Measurements from ENCODE around the gene FAM50B. TPM values are rescaled to one million over a fixed set of nuclear protein-coding genes. Genes with fewer than 3 reads are reported as not detected.

The FAM50B gene
- total and polyA plus RNA-seq, 10 of the 15 experiments (the other 5 are each of a cell fraction or from before 2014, with no cell fraction given): 0.58 to 10.2 (median 5.9) TPM

- 90% methylated on average over 9 of the region's 9 CpGs for WGBS (ENCODE audit: insufficient coverage, insufficient replicate concordance, low lambda C conversion rate, missing lambda C conversion rate)
- H3K9me3 ChIP-seq (replicated peaks; ENCODE audit: control insufficient read depth, insufficient read depth, low read length): no peaks in the 10 kb centered on the region; the same call in 2 of the 3 replicates
- no peak overlapping the region for H3K27ac ChIP-seq (ENCODE audit: control insufficient read depth, insufficient read depth)
- TF ChIP-seq RB1 (IDR thresholded peaks at IDR 0.05; ENCODE audit: borderline replicate concordance) (no peak), GABPA (IDR thresholded peaks at IDR 0.05; ENCODE audit: low read depth) (no peak), E4F1 (IDR thresholded peaks at IDR 0.05; ENCODE audit: borderline replicate concordance, partially characterized antibody) (no peak), ZZZ3 (IDR thresholded peaks at IDR 0.05; ENCODE audit: control insufficient read depth, insufficient read length, low read depth) (no peak), SREBF1 (IDR thresholded peaks at IDR 0.05; ENCODE audit: low read length) (no peak), KDM1A (IDR thresholded peaks at IDR 0.05; ENCODE audit: borderline replicate concordance) (no peak), SREBF2 (IDR thresholded peaks at IDR 0.05; ENCODE audit: low read length) (no peak), NKRF (conservative IDR thresholded peaks at IDR 0.05) (no peak), SUPT20H (IDR thresholded peaks at IDR 0.05; ENCODE audit: borderline replicate concordance, control insufficient read depth, low read depth, low read length) (no peak)
- TF ChIP-seq, protein P1, sequence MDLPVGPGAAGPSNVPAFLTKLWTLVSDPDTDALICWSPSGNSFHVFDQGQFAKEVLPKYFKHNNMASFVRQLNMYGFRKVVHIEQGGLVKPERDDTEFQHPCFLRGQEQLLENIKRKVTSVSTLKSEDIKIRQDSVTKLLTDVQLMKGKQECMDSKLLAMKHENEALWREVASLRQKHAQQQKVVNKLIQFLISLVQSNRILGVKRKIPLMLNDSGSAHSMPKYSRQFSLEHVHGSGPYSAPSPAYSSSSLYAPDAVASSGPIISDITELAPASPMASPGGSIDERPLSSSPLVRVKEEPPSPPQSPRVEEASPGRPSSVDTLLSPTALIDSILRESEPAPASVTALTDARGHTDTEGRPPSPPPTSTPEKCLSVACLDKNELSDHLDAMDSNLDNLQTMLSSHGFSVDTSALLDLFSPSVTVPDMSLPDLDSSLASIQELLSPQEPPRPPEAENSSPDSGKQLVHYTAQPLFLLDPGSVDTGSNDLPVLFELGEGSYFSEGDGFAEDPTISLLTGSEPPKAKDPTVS (IDR thresholded peaks at IDR 0.05; ENCODE audit: low read depth, low read length): no peak
- TF ChIP-seq, protein P2, sequence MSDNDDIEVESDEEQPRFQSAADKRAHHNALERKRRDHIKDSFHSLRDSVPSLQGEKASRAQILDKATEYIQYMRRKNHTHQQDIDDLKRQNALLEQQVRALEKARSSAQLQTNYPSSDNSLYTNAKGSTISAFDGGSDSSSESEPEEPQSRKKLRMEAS (IDR thresholded peaks at IDR 0.05; ENCODE audit: low read depth, low read length): no peak
- ChIA-PET CTCF (interaction anchor here (0.6 to 2.3 kb wide), 12 partner anchors 14 to 740 kb away, joined by 3 to 7 read pairs (median 3); a partner anchor contains a TSS), POLR2A (no interaction called here), RAD21 (ENCODE audit: unreplicated experiment) (interaction anchor here (1.1 to 1.3 kb wide), 2 partner anchors 47 to 130 kb away, joined by 3 to 6 read pairs; no protein-coding TSS in a partner anchor), SMC1A (ENCODE audit: uncharacterized antibody, unreplicated experiment) (interaction anchor here (1.0 to 1.2 kb wide), 2 partner anchors 130 to 175 kb away, joined by 3 read pairs; no protein-coding TSS in a partner anchor)
- FAIRE-seq: no peak
- peaks cover 15% of the 10 kb centered on the region for H3K4me1 ChIP-seq (ENCODE audit: control insufficient read depth, insufficient read depth, low read length)
- no peaks in the 10 kb centered on the region for H3K36me3 ChIP-seq (ENCODE audit: control insufficient read depth in 2 of 2, insufficient read depth in 2 of 2, low read length in 1 of 2)
- H3K79me2 ChIP-seq (ENCODE audit: control insufficient read depth, insufficient read depth, low read length): peaks cover 4% of the 10 kb centered on the region
- no TSS peak for BruUV-seq (replicated peaks)
- H3K27me3 ChIP-seq (replicated peaks in 1 of 2; ENCODE audit: control insufficient read depth in 2 of 2, insufficient read depth in 2 of 2, low read length in 1 of 2): no peaks in the 10 kb centered on the region
- peak overlapping the region; percentile 71; the same call in 1 of the 2 replicates for H3K4me2 ChIP-seq (ENCODE audit: control insufficient read depth, insufficient read depth)
- no peak for DNase-seq (ENCODE audit: low read depth, low spot score)
- H3K9ac ChIP-seq (ENCODE audit: control insufficient read depth, insufficient read depth, low read length): no peak overlapping the region
- in situ Hi-C loops (cut with MboI): no loop called here
- no peaks in the 10 kb centered on the region for H4K20me1 ChIP-seq (ENCODE audit: control insufficient read depth, insufficient read depth)
- peak overlapping the region; percentile 43; the same call in 1 of the 2 replicates for H3K4me3 ChIP-seq
- intact Hi-C loops (cut with micrococcal nuclease; ENCODE audit: unreplicated experiment): no loop called here
- H2AFZ ChIP-seq (ENCODE audit: control insufficient read depth, low read depth, low read length): peak overlapping the region; percentile 82
- ATAC-seq: no peak
Observed at GRCh38 chr6:3848380-3848779, 793 bp upstream of the FAM50B start.

Measured in GM12878 (cell line).